Cardiac atrium fibroblast (primary cell): ENCODE measurements around the gene MNAT1. TPM values are rescaled to one million over a fixed set of nuclear protein-coding genes. Genes with fewer than 3 reads are reported as not detected.

Source experiments
- total RNA-seq: library from RNA; depleted of rRNA; stranded (reverse); fragments of >200 nt; gene quantifications from 2 replicates; pipeline ENCODE4 v1.2.3, GENCODE V29; 2015

The MNAT1 gene
- total RNA-seq: 20.6 and 25.6 TPM in 2 replicates

DNA sequence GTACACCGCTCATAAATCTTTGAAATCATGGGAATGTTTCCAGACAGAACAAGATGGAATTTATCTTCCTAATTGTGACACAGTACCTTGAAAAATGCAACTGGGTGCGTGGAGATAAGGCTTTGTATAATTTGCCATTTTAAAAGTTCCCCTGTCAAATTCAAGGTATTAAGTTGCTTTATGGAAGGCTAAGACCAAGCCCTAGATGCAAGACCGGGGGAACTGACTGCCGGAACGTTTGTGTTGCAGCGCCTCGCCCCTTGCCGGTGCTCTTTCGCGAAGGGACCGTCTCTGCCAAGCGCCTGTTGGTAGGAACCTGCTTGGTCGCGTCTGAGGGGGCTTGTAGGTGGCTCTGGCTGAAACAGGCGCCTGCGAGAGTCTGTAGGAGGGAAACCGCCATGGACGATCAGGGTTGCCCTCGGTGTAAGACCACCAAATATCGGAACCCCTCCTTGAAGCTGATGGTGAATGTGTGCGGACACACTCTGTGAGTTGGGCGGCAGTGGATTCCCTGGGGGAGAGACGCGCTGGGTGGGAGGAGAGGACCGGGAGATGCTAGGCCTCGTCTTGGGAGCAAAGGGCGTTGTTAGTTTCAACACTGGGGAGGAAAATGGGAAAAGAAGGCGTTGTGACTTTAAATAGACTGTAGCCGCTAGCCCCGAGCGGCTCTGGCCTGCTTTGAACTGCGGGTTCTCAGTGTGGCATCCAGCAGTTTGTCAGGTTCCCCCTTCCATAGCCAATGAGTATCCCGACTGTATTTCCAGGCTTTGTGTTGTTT lies at the start of gene MNAT1:
TSS of gene MNAT1 (plus strand) at position 297 of the 778 bp plus-strand sequence. CDS start at position 399, 102 bp downstream.

DNA sequence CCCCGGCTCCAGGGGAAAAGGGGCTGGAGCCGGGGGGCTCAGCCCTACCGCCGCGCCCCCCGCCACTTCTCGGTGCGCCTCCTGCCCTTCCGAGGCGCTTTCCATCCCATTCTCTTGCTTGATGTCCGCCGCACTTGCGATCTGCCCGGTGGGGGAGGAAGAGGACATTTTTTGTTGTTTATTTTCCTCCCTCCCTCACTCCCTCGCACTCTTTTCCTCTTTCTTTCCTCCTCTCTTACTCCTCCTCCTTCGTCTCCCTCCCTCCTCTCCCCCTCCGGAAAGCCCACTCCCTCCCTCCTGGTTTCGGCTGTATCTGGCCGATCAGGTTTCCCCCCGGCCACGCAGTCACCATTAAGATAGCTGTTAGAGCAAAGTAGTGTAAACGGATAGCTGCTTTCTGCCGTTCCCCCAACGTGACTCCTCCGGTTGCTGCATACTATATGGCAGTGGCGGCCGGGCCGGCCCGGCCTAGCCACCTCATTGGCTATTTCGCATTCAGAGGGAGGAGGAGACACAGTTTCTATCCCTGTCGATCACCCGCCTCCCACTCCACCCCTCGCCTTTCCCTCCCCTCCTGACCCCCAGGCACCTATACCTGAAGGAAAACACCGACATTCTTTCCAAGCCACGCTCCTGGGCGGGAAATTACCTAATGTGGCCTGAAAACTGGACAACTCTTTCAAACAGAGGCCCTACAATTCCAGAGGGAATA lies 10.5 kb upstream of the MNAT1 start, which contains the start of gene SIX4:
TSS of gene SIX4 (minus strand) at position 445 of the 712 bp plus-strand sequence. CDS start at position 168, 277 bp downstream.

DNA sequence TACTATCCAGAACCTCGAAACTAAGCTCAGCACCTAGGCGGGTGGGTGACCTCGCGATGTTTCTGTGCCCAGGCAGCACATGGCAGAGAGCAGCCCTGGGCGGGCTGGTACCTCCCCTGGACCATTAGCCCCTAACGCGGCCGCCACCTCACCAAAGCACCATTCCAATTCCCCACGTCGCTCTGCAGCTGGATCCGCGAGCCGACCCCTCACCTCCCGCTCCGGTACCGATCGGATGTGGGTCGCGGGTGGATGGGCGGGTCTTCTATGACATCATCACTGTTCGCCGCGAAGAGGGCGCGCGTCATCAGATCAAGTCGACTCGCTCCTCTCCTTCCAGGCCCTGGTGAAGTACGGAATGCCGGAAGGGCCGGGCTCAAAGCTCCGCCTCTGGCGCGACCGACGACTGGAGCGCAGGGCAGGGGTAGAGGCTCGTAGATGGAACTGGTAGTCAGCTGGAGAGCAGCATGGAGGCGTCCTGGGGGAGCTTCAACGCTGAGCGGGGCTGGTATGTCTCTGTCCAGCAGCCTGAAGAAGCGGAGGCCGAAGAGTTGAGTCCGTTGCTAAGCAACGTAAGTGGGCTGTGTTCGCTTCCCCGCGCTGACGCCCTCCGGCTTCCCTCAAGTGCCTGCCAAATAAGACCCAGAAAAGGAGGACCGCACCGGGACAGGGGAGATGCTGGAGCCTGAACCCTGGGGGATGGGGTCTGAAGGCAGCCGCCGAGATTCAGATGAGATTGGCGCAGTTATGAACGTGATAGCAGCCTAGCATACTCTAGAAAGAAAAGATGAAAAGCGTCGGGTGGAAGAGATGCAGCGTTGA lies 246.5 kb downstream of the MNAT1 start, which contains the start of the genes SLC38A6 and TRMT5:
TSS of gene SLC38A6 (plus strand) at position 435 of the 822 bp plus-strand sequence. CDS start at position 468, 33 bp downstream.
TSS of gene TRMT5 (minus strand) at position 269 of the 822 bp plus-strand sequence. CDS start at position 163, 106 bp downstream.

Other genes with a start within 250 kb of the MNAT1 start
- gene C14orf39, start 248.7 kb upstream of the MNAT1 start, total RNA-seq: not detected in 2 replicates
- not detected in 2 replicates for gene SIX6, start 225.6 kb upstream of the MNAT1 start, total RNA-seq
- gene SIX1, start 85.3 kb upstream of the MNAT1 start, total RNA-seq: under 0.01 and 0.18 TPM in 2 replicates
- gene SIX4, start 10.4 kb upstream of the MNAT1 start, total RNA-seq: 2.2 and 3.9 TPM in 2 replicates
- gene TRMT5, start 246.3 kb downstream of the MNAT1 start, total RNA-seq: 5.2 and 14.4 TPM in 2 replicates
- 16.5 and 24.2 TPM in 2 replicates for gene SLC38A6, start 246.5 kb downstream of the MNAT1 start, total RNA-seq